Naive thymus-derived CD4-positive, alpha-beta T cell (primary cell): Measurements from ENCODE around the gene AXIN2. TPM values are rescaled to one million over a fixed set of nuclear protein-coding genes. Genes with fewer than 3 reads are reported as not detected.
"Not testable (repeated sequence)": the region's sequence is repeated elsewhere in the genome, so short reads cannot be mapped to it uniquely, and the experiment has no call there.

Source experiments
- ATAC-seq: fragments of 150-1000 bp; cut with Tn5 transposase; 2 replicates; pipeline ENCODE4 v1.10.0; 2021; ENCODE audit warnings: mild to moderate bottlenecking, moderate library complexity
- CTCF ChIA-PET: fragments of 350-600 bp; sonication (Branson Sonifier 250); formaldehyde crosslinking; loops from one replicate; lab custom pipeline; 2021; ENCODE audit warnings: antibody characterized with exemption; lab: Charles Lee
- POLR2A ChIA-PET: fragments of 350-600 bp; sonication (Branson Sonifier 250); formaldehyde crosslinking; loops from one replicate; lab custom pipeline; 2021; ENCODE audit warnings: antibody characterized with exemption, inconsistent platforms; lab: Charles Lee
- DNase-seq, 9 donors: peaks; one replicate each; pipeline versions ENCODE4 v3.0.0 to v3.0.0-alpha.2; 2020 to 2022; ENCODE audit warnings: mixed read lengths in 1 of 9
- H3K27ac ChIP-seq: one replicate; pipeline ENCODE4 v1.7.0; 2013; ENCODE audit warnings: mild to moderate bottlenecking, low read depth, low read length, moderate library complexity
- H3K27me3 ChIP-seq, 2 donors: one replicate each; pipeline ENCODE4 v1.7.0; 2013; ENCODE audit warnings: low read length in 2 of 2, mild to moderate bottlenecking in 2 of 2, moderate library complexity in 2 of 2; ENCODE audit not compliant: control insufficient read depth in 2 of 2, insufficient read depth in 2 of 2
- H3K36me3 ChIP-seq, 3 experiments: 1 replicate in 2 of 3; 2 replicates in 1 of 3; pipeline ENCODE4 v1.7.0; 2013; ENCODE audit warnings: low read length in 3 of 3, mild to moderate bottlenecking in 3 of 3, moderate library complexity in 1 of 3; ENCODE audit not compliant: insufficient read depth in 3 of 3, control insufficient read depth in 2 of 3
- H3K4me1 ChIP-seq, 2 donors: one replicate each; pipeline ENCODE4 v1.7.0; 2013; ENCODE audit warnings: low read length in 2 of 2, mild to moderate bottlenecking in 2 of 2, moderate library complexity in 1 of 2; ENCODE audit not compliant: control insufficient read depth in 2 of 2, insufficient read depth in 2 of 2
- H3K4me3 ChIP-seq: 2 replicates; pipeline ENCODE4 v1.7.0; 2013; ENCODE audit warnings: mild to moderate bottlenecking, low read length
- H3K9me3 ChIP-seq, 3 experiments: 1 replicate in 2 of 3; 2 replicates in 1 of 3; pipeline ENCODE4 v1.7.0; 2013; ENCODE audit warnings: low read length in 3 of 3; ENCODE audit not compliant: control insufficient read depth in 2 of 3
- H3K27ac Mint-ChIP-seq, 9 donors: one replicate each; pipeline ENCODE4 v1.8.0; 2020 to 2022; ENCODE audit warnings: mixed read lengths in 9 of 9, mild to moderate bottlenecking in 8 of 9, moderate library complexity in 5 of 9, inconsistent platforms in 2 of 9
- H3K27me3 Mint-ChIP-seq, 5 donors: one replicate each; pipeline ENCODE4 v1.8.0; 2021 to 2022; ENCODE audit warnings: mixed read lengths in 5 of 5, mild to moderate bottlenecking in 1 of 5
- H3K36me3 Mint-ChIP-seq, 5 donors: one replicate each; pipeline ENCODE4 v1.8.0; 2020 to 2022; ENCODE audit warnings: mixed read lengths in 5 of 5, mild to moderate bottlenecking in 3 of 5, inconsistent platforms in 1 of 5
- H3K4me1 Mint-ChIP-seq, 7 donors: one replicate each; pipeline ENCODE4 v1.8.0; 2020 to 2022; ENCODE audit warnings: mixed read lengths in 7 of 7, mild to moderate bottlenecking in 3 of 7, inconsistent platforms in 1 of 7
- H3K4me3 Mint-ChIP-seq, 10 donors: one replicate each; pipeline ENCODE4 v1.8.0; 2020 to 2022; ENCODE audit warnings: mild to moderate bottlenecking in 10 of 10, mixed read lengths in 10 of 10, moderate library complexity in 6 of 10, inconsistent platforms in 2 of 10
- H3K9me3 Mint-ChIP-seq, 11 donors: one replicate each; pipeline ENCODE4 v1.8.0; 2020 to 2022; ENCODE audit warnings: mixed read lengths in 11 of 11, mild to moderate bottlenecking in 4 of 11, inconsistent platforms in 1 of 11, moderate library complexity in 1 of 11
- intact Hi-C, 2 donors: fragments of 100-400 bp; cut with micrococcal nuclease; formaldehyde crosslinking; loops; one replicate each; pipeline ENCODE4 v1.15.1; 2023
- polyA plus RNA-seq, 2 donors: library from polyadenylated mRNA; unstranded; fragments of 300-500 nt; fragmentation: Illumina TruSeq; gene quantifications; one replicate each; pipeline ENCODE4 v1.2.3, GENCODE V29; 2021
- total RNA-seq, 6 experiments: library from RNA in 5 of 6; stranded (reverse) in 5 of 6; gene quantifications; 1 replicate in 5 of 6; 2 replicates in 1 of 6; pipeline ENCODE4 v1.2.3 and lab custom pipeline; 2021 to 2026

The AXIN2 gene
- total and polyA plus RNA-seq, 7 experiments from 2014 or later = 7.4 to 63.4 (median 21.7) TPM

DNA sequence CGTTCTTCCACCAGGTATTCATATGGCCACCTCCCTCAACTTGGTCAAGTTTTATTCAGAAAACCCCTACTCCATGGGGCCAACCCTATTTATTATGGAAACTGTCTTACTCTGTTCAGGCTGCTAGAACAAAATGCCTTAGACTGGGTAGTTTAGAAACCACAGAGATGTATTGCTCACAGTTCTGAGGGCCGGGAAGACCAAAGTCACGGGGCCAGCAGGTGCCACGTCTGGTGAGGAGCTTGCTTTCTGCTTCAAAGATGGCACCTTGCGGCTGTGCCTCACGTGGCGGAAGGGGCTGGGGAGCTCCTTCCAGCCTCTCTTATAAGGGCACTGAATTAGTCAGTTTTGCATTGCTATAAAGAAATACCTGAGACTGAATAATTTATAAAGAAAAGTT is 74.3 kb downstream of the AXIN2 start:
- ChIA-PET POLR2A (no interaction called here), CTCF (no interaction called here)
- Mint-ChIP-seq H3K27me3 (peaks cover 0 to 13% (median 7%) of the 10 kb centered on the region in 5 donors), H3K4me3 (no peak overlapping the region), H3K36me3 (no peaks in the 10 kb centered on the region), H3K9me3 (peaks cover 0 to 4% (median 0%) of the 10 kb centered on the region in 11 donors), H3K27ac (no peak overlapping the region), H3K4me1 (peaks cover 0 to 16% (median 0%) of the 10 kb centered on the region in 7 donors)
- H3K27ac ChIP-seq = no peak overlapping the region
- H3K4me1 ChIP-seq = no peaks in the 10 kb centered on the region
- H3K9me3 ChIP-seq = no peaks in the 10 kb centered on the region
- intact Hi-C loops = no loop called here
- DNase-seq (peak in 1 of 9 donors; percentile 7), ATAC-seq (no peak)
- no peaks in the 10 kb centered on the region for H3K27me3 ChIP-seq
- H3K36me3 ChIP-seq = no peaks in the 10 kb centered on the region
- no peak overlapping the region for H3K4me3 ChIP-seq

DNA sequence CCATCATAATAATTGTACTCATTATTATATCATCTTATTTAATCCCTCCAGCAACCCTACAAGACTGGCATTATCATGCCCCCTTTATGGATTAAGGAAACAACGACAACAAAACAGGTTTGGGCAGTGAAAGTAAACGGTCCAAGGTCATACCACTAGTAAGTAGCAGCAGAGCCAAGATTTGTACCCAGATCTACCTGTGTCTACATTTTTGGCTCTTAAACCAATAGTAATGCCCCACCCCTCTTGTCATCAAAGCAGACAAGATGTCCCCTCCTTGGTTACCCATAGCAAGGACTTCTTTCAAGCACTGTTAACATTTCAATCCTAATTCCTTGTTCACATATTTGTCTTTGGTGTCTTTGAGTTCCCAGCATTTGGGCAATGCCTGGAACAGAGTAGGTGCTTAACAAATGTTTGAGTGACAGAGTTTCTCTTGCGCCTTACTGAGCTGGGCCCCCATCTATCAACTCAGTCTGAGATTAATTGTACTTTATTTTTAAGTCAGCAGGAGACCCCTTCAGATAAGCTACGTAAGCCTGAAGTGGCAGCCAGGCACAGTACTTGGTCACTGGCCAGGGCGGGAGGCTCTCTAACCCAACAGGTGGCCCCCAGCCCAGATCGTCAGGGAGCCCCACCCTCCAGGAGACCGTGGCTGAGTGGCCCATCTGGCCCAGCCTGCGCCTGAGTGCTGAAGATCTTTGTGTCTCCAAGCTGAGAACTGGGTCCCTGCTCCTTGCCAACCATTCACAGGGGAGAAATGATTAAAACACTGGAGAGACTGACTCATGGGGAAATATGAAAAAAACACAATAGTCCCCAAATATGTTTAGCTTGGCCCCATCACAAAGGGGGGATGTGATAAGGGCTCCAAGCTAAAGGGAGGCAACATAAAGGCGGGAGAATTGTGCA is 75.8 kb downstream of the AXIN2 start:
- H3K4me3 ChIP-seq = no peak overlapping the region
- intact Hi-C loops = no loop called here
- no peak overlapping the region for H3K4me3 Mint-ChIP-seq
- no peak overlapping the region for H3K27ac ChIP-seq
- no peaks in the 10 kb centered on the region for H3K9me3 ChIP-seq
- H3K36me3 Mint-ChIP-seq = no peaks in the 10 kb centered on the region
- no peaks in the 10 kb centered on the region for H3K36me3 ChIP-seq
- ChIA-PET POLR2A (no interaction called here), CTCF (no interaction called here)
- no peak for ATAC-seq
- peaks cover 0 to 13% (median under 1%) of the 10 kb centered on the region in 7 donors for H3K4me1 Mint-ChIP-seq
- no peaks in the 10 kb centered on the region for H3K4me1 ChIP-seq
- DNase-seq = no peak
- peaks cover 0 to 13% (median 5%) of the 10 kb centered on the region in 5 donors for H3K27me3 Mint-ChIP-seq
- no peaks in the 10 kb centered on the region for H3K27me3 ChIP-seq
- H3K27ac Mint-ChIP-seq = no peak overlapping the region
- peaks cover 0 to 1% (median 0%) of the 10 kb centered on the region in 11 donors for H3K9me3 Mint-ChIP-seq

DNA sequence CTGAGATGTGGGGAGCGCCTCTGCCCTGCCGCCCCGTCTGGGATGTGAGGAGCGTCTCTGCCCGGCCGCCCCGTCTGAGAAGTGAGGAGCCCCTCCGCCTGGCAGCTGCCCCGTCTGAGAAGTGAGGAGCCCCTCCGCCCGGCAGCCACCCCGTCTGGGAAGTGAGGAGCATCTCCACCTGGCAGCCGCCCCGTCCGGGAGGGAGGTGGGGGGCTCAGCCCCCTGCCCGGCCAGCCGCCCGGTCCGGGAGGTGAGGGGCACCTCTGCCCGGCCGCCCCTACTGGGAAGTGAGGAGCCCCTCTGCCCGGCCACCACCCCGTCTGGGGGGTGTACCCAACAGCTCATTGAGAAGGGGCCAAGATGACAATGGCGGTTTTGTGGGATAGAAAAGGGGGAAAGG is 77.0 kb downstream of the AXIN2 start:
- H3K36me3 ChIP-seq, POLR2A ChIA-PET, H3K9me3 ChIP-seq, DNase-seq, H3K27ac Mint-ChIP-seq, H3K36me3 Mint-ChIP-seq, ATAC-seq, H3K9me3 Mint-ChIP-seq, H3K4me1 ChIP-seq, H3K27me3 ChIP-seq, H3K4me3 Mint-ChIP-seq, H3K27ac ChIP-seq, H3K4me3 ChIP-seq, CTCF ChIA-PET: not testable (repeated sequence)
- peaks cover 0 to 13% (median 0%) of the 10 kb centered on the region in 7 donors for H3K4me1 Mint-ChIP-seq
- peaks cover 0 to 13% (median 3%) of the 10 kb centered on the region in 5 donors for H3K27me3 Mint-ChIP-seq
- intact Hi-C loops = loop anchor here in 1 of 2 donors (5.0 kb wide), 1 partner anchor 38 kb away; no protein-coding TSS in a partner anchor

DNA sequence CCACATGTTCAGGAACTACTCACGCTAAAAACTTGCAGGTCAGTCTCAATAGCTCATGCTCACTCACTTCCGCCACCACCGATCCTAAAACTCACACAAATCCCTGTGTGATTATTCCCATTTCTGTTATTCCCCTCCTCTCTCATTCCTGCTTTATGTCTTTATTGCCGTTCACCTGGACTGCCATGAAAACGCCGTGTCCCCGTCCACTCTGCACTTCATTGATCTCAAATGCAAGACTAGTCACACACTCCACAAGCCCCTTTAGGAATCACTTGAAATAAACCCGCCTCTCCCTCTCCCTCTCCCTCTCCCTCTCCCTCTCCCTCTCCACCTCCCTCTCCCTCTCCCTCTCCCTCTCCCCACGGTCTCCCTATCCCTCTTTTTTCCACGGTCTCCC is 78.0 kb downstream of the AXIN2 start:
- intact Hi-C loops = loop anchor here in 1 of 2 donors (5.0 kb wide), 1 partner anchor 39 kb away; no protein-coding TSS in a partner anchor
- H3K4me3 Mint-ChIP-seq = no peak overlapping the region
- DNase-seq (no peak), ATAC-seq (no peak)
- ChIA-PET CTCF (no interaction called here), POLR2A (no interaction called here)
- H3K4me1 Mint-ChIP-seq = peaks cover 0 to 13% (median 0%) of the 10 kb centered on the region in 7 donors
- H3K36me3 Mint-ChIP-seq = no peaks in the 10 kb centered on the region
- no peaks in the 10 kb centered on the region for H3K36me3 ChIP-seq
- no peaks in the 10 kb centered on the region for H3K27me3 ChIP-seq
- H3K9me3 ChIP-seq = no peaks in the 10 kb centered on the region
- peaks cover 0 to 13% (median 3%) of the 10 kb centered on the region in 5 donors for H3K27me3 Mint-ChIP-seq
- peaks cover 0 to 1% (median 0%) of the 10 kb centered on the region in 11 donors for H3K9me3 Mint-ChIP-seq
- H3K27ac Mint-ChIP-seq = no peak overlapping the region
- no peak overlapping the region for H3K4me3 ChIP-seq
- H3K4me1 ChIP-seq = no peaks in the 10 kb centered on the region
- no peak overlapping the region for H3K27ac ChIP-seq

DNA sequence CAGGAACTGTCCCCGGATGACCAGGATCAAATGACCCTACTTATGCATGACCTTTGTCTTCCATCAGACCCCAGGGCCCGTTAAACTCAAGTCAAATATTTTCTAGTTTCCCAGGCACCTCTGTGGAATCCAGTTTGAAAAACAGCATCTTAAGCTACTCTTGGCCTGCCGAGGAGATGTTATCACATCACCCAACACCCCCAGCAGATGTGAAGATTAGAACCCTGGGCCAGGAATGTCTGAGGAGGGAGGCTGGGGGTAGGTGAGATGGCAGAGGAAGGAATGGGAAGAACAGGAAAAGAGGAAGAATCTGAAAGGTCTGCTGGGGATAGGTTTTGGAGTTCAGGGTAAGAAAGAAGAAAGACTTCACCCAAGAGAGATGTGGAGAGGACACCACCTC is 79.2 kb downstream of the AXIN2 start:
- no peaks in the 10 kb centered on the region for H3K9me3 ChIP-seq
- ChIA-PET POLR2A (no interaction called here), CTCF (no interaction called here)
- intact Hi-C loops = loop anchor here in 1 of 2 donors (5.0 kb wide), 1 partner anchor 40 kb away; no protein-coding TSS in a partner anchor
- no peak for DNase-seq
- H3K4me1 ChIP-seq = no peaks in the 10 kb centered on the region
- Mint-ChIP-seq H3K27ac (no peak overlapping the region), H3K4me3 (no peak overlapping the region), H3K36me3 (no peaks in the 10 kb centered on the region), H3K9me3 (peaks cover 0 to 3% (median 0%) of the 10 kb centered on the region in 11 donors), H3K4me1 (peaks cover 0 to 13% (median 0%) of the 10 kb centered on the region in 7 donors), H3K27me3 (peaks cover 0 to 13% (median 3%) of the 10 kb centered on the region in 5 donors)
- H3K27ac ChIP-seq = no peak overlapping the region
- H3K36me3 ChIP-seq = no peaks in the 10 kb centered on the region
- H3K27me3 ChIP-seq = no peaks in the 10 kb centered on the region
- ATAC-seq = no peak
- H3K4me3 ChIP-seq = no peak overlapping the region

DNA sequence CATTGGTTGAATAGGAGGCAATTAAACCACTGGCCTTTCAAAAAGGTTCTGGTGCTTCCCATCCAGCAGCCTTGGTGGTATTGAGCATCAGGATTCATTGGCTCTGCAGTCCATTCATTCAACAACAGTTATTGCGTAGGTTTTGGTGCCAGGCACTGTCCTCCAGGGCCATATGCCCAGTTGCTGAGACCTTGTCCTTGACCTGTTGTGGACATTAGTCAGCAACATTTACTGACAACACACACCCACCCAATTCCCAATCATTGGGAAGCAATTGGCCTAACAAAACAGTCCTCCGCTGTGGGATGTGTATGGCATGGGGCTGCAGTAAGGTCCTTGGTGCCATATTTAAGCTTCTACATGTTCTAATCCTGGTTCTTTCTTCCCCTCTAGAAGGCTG is 82.2 kb downstream of the AXIN2 start:
- Histone ChIP-seq H3K36me3 (no peaks in the 10 kb centered on the region), H3K9me3 (no peaks in the 10 kb centered on the region), H3K4me3 (no peak overlapping the region), H3K27ac (no peak overlapping the region), H3K4me1 (no peaks in the 10 kb centered on the region), H3K27me3 (no peaks in the 10 kb centered on the region)
- intact Hi-C loops = no loop called here
- peaks cover 0 to 2% (median 0%) of the 10 kb centered on the region in 5 donors for H3K27me3 Mint-ChIP-seq
- ATAC-seq (no peak), DNase-seq (no peak)
- peaks cover 0 to 6% (median 0%) of the 10 kb centered on the region in 11 donors for H3K9me3 Mint-ChIP-seq
- CTCF ChIA-PET = no interaction called here
- POLR2A ChIA-PET = no interaction called here
- peaks cover 0 to 13% (median 0%) of the 10 kb centered on the region in 7 donors for H3K4me1 Mint-ChIP-seq
- H3K36me3 Mint-ChIP-seq = no peaks in the 10 kb centered on the region
- H3K4me3 Mint-ChIP-seq = no peak overlapping the region
- H3K27ac Mint-ChIP-seq = no peak overlapping the region
